H1 (cell line): Measurements from ENCODE around the gene AVL9. TPM values are rescaled to one million over a fixed set of nuclear protein-coding genes. Genes with fewer than 3 reads are reported as not detected.
A peak's percentile ranks its signal among the peaks of the same experiment; 100 is the strongest.

Experiments
- ASH2L ChIP-seq: fragments of 200-600, 300-600 bp; sonication (generic); IDR thresholded peaks from one replicate; pipeline ENCODE4 v1.7.1; 2017; ENCODE audit warnings: low read length
- CTBP2 ChIP-seq: IDR thresholded peaks from 2 replicates; pipeline ENCODE4 v1.7.0; 2011; ENCODE audit warnings: borderline replicate concordance, mild to moderate bottlenecking, moderate library complexity, mixed read lengths, low read length; ENCODE audit not compliant: insufficient read depth, insufficient read length
- E2F6 ChIP-seq: IDR thresholded peaks from 2 replicates; pipeline ENCODE4 v1.6.1; 2012; ENCODE audit warnings: inconsistent platforms
- EZH2 ChIP-seq: fragments of 200-600 bp; sonication (generic); IDR thresholded peaks from 2 replicates; pipeline ENCODE4 v1.7.1; 2012; ENCODE audit warnings: low read depth, mild to moderate bottlenecking, moderate library complexity, low read length, inconsistent platforms; ENCODE audit not compliant: severe bottlenecking
- GABPA ChIP-seq: IDR thresholded peaks from 2 replicates; pipeline ENCODE4 v1.6.1; 2011; ENCODE audit warnings: mild to moderate bottlenecking, low read length, moderate library complexity, borderline replicate concordance; ENCODE audit not compliant: insufficient read depth
- KDM4A ChIP-seq: IDR thresholded peaks from one replicate; pipeline ENCODE4 v1.7.1; 2012; ENCODE audit warnings: low read depth, mild to moderate bottlenecking, moderate library complexity, low read length, inconsistent platforms; ENCODE audit not compliant: severe bottlenecking
- MAFK ChIP-seq: IDR thresholded peaks from 2 replicates; pipeline ENCODE4 v1.6.1; 2012; ENCODE audit warnings: low read depth, mild to moderate bottlenecking, improper control_type of control experiment, low read length
- NANOG ChIP-seq: IDR thresholded peaks from 2 replicates; pipeline ENCODE4 v1.6.1; 2011; ENCODE audit warnings: low read length, low read depth, mild to moderate bottlenecking, inconsistent platforms; ENCODE audit not compliant: insufficient read depth, poor library complexity, severe bottlenecking
- PHF8 ChIP-seq: fragments of 200-600 bp; sonication (generic); conservative IDR thresholded peaks from 2 replicates; pipeline ENCODE4 v1.7.1; 2012; ENCODE audit warnings: low read depth, mild to moderate bottlenecking, inconsistent platforms, low read length, moderate library complexity
- POLR2A ChIP-seq, 2 experiments: IDR thresholded peaks; 1 replicate in 1 of 2; 2 replicates in 1 of 2; pipeline ENCODE4 v1.6.1; 2011; ENCODE audit warnings: low read depth in 2 of 2, low read length in 2 of 2, mild to moderate bottlenecking in 2 of 2; ENCODE audit errors: control extremely low read depth in 1 of 2
- POLR2AphosphoS5 ChIP-seq: IDR thresholded peaks from 2 replicates; pipeline ENCODE4 v1.6.1; 2011; ENCODE audit warnings: low read depth, low read length
- RBBP5 ChIP-seq: IDR thresholded peaks from 2 replicates; pipeline ENCODE4 v1.7.1; 2012; ENCODE audit warnings: low read depth, mild to moderate bottlenecking, inconsistent platforms, low read length, moderate library complexity, borderline replicate concordance
- SIN3A ChIP-seq, 2 experiments: IDR thresholded peaks in 1 of 2; conservative IDR thresholded peaks in 1 of 2; 2 replicates each; pipeline ENCODE4 v1.6.1; 2011 to 2012; ENCODE audit warnings: low read length in 2 of 2, improper control_type of control experiment in 1 of 2, low read depth in 1 of 2, mild to moderate bottlenecking in 1 of 2
- TAF1 ChIP-seq: IDR thresholded peaks from 2 replicates; pipeline ENCODE4 v1.6.1; 2011; ENCODE audit warnings: mild to moderate bottlenecking, low read depth, low read length
- TCF12 ChIP-seq: IDR thresholded peaks from 2 replicates; pipeline ENCODE4 v1.6.1; 2011; ENCODE audit warnings: low read depth, mild to moderate bottlenecking, low read length
- TEAD4 ChIP-seq: IDR thresholded peaks from 2 replicates; pipeline ENCODE4 v1.6.1; 2012; ENCODE audit warnings: low read depth, low read length, inconsistent platforms, mixed read lengths
- YY1 ChIP-seq: IDR thresholded peaks from 2 replicates; pipeline ENCODE4 v1.6.1; 2011; ENCODE audit warnings: low read depth, mild to moderate bottlenecking, low read length
- polyA plus RNA-seq, 7 experiments: library from polyadenylated mRNA; depleted of rRNA in 3 of 7; stranded (reverse) in 5 of 7; unstranded in 2 of 7; fragments of >200 nt in 5 of 7; fragments of 200-250 nt in 2 of 7; gene quantifications; 1 replicate in 5 of 7; 2 replicates in 1 of 7; 4 replicates in 1 of 7; pipeline versions ENCODE4 v1.2.1 to v1.2.3, GENCODE V29; 2011 to 2013; ENCODE audit warnings: missing spikeins in 2 of 7, mixed read lengths in 2 of 7
- total RNA-seq: library from RNA; stranded (reverse); fragmentation: NEBNext Ultra II Directional; extraction: Animal tissue kit (Norgen Biotek cat#: 25700); gene quantifications from 2 replicates; pipeline ENCODE4 v1.2.1, GENCODE V29; 2021
- TF ChIP-seq, protein P1 (sequence below): IDR thresholded peaks from 2 replicates; pipeline ENCODE4 v1.6.1; 2011; ENCODE audit warnings: low read length, improper control_type of control experiment
- TF ChIP-seq, protein P2 (sequence below): IDR thresholded peaks from 2 replicates; pipeline ENCODE4 v1.6.1; 2012; ENCODE audit warnings: low read length, inconsistent platforms
- TF ChIP-seq, protein P3 (sequence below): IDR thresholded peaks from 2 replicates; pipeline ENCODE4 v1.6.1; 2012; ENCODE audit warnings: inconsistent platforms

Gene AVL9
- total and polyA plus RNA-seq, 2 of the 8 experiments (the other 6 are each of a cell fraction or from before 2014, with no cell fraction given), result 15.5 to 42.1 TPM

GRCh38 chr7:32495298-32496051 is at the start of gene AVL9 (continued):
- TF ChIP-seq CTBP2, result peak; percentile 44
- TF ChIP-seq TEAD4, result no peak
- peak; percentile 92 for TF ChIP-seq ASH2L
- peak; percentile 96 for TF ChIP-seq POLR2AphosphoS5
- TF ChIP-seq, protein P1, sequence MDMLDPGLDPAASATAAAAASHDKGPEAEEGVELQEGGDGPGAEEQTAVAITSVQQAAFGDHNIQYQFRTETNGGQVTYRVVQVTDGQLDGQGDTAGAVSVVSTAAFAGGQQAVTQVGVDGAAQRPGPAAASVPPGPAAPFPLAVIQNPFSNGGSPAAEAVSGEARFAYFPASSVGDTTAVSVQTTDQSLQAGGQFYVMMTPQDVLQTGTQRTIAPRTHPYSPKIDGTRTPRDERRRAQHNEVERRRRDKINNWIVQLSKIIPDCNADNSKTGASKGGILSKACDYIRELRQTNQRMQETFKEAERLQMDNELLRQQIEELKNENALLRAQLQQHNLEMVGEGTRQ, result peak; percentile 58
- TF ChIP-seq POLR2A (IDR thresholded peaks at IDR 0.05; ENCODE audit: control extremely low read depth in 1 of 2, low read depth in 2 of 2, low read length in 2 of 2), result peak; percentile 90 to 99
- peak; percentile 46 for TF ChIP-seq YY1
- TF ChIP-seq RBBP5, result peak; percentile 97
- TF ChIP-seq EZH2, result no peak
- TF ChIP-seq, protein P2, sequence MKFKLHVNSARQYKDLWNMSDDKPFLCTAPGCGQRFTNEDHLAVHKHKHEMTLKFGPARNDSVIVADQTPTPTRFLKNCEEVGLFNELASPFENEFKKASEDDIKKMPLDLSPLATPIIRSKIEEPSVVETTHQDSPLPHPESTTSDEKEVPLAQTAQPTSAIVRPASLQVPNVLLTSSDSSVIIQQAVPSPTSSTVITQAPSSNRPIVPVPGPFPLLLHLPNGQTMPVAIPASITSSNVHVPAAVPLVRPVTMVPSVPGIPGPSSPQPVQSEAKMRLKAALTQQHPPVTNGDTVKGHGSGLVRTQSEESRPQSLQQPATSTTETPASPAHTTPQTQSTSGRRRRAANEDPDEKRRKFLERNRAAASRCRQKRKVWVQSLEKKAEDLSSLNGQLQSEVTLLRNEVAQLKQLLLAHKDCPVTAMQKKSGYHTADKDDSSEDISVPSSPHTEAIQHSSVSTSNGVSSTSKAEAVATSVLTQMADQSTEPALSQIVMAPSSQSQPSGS, result no peak
- TF ChIP-seq TCF12, result no peak
- TF ChIP-seq GABPA, result no peak
- no peak for TF ChIP-seq MAFK
- peak; percentile 79; the same call in 1 of the 2 replicates for TF ChIP-seq TAF1
- peak; percentile 92 for TF ChIP-seq PHF8
- peak; percentile 64 for TF ChIP-seq KDM4A
- TF ChIP-seq NANOG, result no peak
- TF ChIP-seq E2F6, result peak; percentile 78
- TF ChIP-seq, protein P3, sequence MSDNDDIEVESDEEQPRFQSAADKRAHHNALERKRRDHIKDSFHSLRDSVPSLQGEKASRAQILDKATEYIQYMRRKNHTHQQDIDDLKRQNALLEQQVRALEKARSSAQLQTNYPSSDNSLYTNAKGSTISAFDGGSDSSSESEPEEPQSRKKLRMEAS, result peak; percentile 68
- TF ChIP-seq SIN3A (conservative IDR thresholded peaks at IDR 0.05 in 1 of 2, IDR thresholded peaks at IDR 0.05 in 1 of 2; ENCODE audit: low read depth in 1 of 2, low read length in 2 of 2), result 0 out of 4 replicates have a peak, but pooled peaks of 1 of the 2 experiments have one; percentile 23
